Activated T-cell treated with anti-CD3 and anti-CD28 coated beads for 24 hours (primary cell): ENCODE results near the gene IGSF21.

Experiments
- DNase-seq: peaks from one replicate; pipeline ENCODE4 v3.0.0-alpha.2; 2020; ENCODE audit warnings: low read depth

Gene IGSF21

GRCh38 chr1:18328803-18329202, 221.2 kb downstream of the IGSF21 start:
- DNase-seq: no peak

- DNase-seq: no peak
Measured at GRCh38 chr1:18329469-18330253, 222.1 kb downstream of the IGSF21 start.

- DNase-seq: no peak
Measured at GRCh38 chr1:18332576-18332975, 225.0 kb downstream of the IGSF21 start.

- DNase-seq: no peak
Measured at GRCh38 chr1:18333220-18333619, 225.6 kb downstream of the IGSF21 start.

GRCh38 chr1:18336801-18337200, 229.2 kb downstream of the IGSF21 start:
- DNase-seq: no peak

GRCh38 chr1:18337757-18338156, 230.2 kb downstream of the IGSF21 start:
- DNase-seq: no peak

- no peak for DNase-seq
Measured at GRCh38 chr1:18339161-18339560, 231.6 kb downstream of the IGSF21 start.

- no peak for DNase-seq
Measured at GRCh38 chr1:18340158-18340764, 232.7 kb downstream of the IGSF21 start.

GRCh38 chr1:18340787-18341186, 233.2 kb downstream of the IGSF21 start:
- DNase-seq: no peak

- DNase-seq: no peak
Measured at GRCh38 chr1:18341291-18342069, 233.9 kb downstream of the IGSF21 start.

- no peak for DNase-seq
Measured at GRCh38 chr1:18342744-18343143, 235.1 kb downstream of the IGSF21 start.

- DNase-seq: no peak
Measured at GRCh38 chr1:18343581-18343980, 236.0 kb downstream of the IGSF21 start.

GRCh38 chr1:18344755-18345154, 237.2 kb downstream of the IGSF21 start:
- DNase-seq: no peak

- DNase-seq: no peak
Measured at GRCh38 chr1:18347559-18347958, 240.0 kb downstream of the IGSF21 start.

GRCh38 chr1:18348354-18348753, 240.8 kb downstream of the IGSF21 start:
- no peak for DNase-seq

- DNase-seq: no peak
Measured at GRCh38 chr1:18350747-18351146, 243.1 kb downstream of the IGSF21 start.

GRCh38 chr1:18351735-18352134, 244.1 kb downstream of the IGSF21 start:
- DNase-seq: no peak

- no peak for DNase-seq
Measured at GRCh38 chr1:18352636-18353265, 245.2 kb downstream of the IGSF21 start.

GRCh38 chr1:18353528-18353927, 245.9 kb downstream of the IGSF21 start:
- no peak for DNase-seq

GRCh38 chr1:18353992-18354391, 246.4 kb downstream of the IGSF21 start:
- DNase-seq: no peak

- DNase-seq: no peak
Measured at GRCh38 chr1:18354612-18355011, 247.0 kb downstream of the IGSF21 start.

GRCh38 chr1:18357622-18358230, 250.1 kb downstream of the IGSF21 start:
- no peak for DNase-seq
